VCaP (cell line): Measurements from ENCODE around the gene TFIP11.

Experiments used
- H3K27ac ChIP-seq: fragments of 450-650 bp; 2 replicates; pipeline ENCODE4 v1.5.1; 2017
- TF ChIP-seq, protein P1 (sequence below): fragments of 450-650 bp; conservative IDR thresholded peaks from 2 replicates; pipeline ENCODE4 v1.5.1; 2017; ENCODE audit warnings: mild to moderate bottlenecking, moderate library complexity

The TFIP11 gene

DNA sequence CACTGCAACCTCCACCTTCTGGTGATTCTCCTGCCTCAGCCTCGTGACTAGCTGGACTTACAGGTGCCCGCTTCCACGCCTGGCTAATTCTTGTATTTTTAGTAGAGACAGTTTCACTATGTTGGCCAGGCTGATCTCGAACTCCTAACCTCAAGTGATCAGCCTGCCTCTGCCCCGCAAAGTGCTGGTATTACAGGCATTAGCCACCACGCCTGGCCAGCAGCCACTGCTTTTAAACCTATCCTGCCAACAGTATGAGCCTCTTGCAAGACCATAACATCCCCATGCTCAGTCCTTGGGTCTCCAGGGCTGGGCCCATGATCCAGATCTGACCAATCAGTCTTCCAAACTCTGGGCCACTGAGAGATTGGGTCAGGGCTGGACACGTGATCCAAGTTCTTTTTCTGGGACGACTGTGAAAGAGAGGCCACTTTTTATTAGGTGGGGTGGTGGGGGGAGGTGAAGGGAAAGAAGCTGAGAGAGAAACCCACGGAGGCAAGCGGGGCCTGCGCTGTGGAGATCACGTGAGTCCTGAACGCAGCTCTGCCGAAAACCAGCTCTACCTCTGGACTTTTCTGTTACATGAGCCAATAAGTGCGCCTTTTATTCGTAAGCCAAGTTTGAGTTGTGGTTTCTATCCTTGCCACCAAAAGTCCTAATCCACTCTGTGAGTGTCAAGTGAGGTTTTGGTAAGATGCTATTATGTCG, 65.3 kb downstream of the TFIP11 start:
- H3K27ac ChIP-seq: no peak overlapping the region
- TF ChIP-seq, protein P1, sequence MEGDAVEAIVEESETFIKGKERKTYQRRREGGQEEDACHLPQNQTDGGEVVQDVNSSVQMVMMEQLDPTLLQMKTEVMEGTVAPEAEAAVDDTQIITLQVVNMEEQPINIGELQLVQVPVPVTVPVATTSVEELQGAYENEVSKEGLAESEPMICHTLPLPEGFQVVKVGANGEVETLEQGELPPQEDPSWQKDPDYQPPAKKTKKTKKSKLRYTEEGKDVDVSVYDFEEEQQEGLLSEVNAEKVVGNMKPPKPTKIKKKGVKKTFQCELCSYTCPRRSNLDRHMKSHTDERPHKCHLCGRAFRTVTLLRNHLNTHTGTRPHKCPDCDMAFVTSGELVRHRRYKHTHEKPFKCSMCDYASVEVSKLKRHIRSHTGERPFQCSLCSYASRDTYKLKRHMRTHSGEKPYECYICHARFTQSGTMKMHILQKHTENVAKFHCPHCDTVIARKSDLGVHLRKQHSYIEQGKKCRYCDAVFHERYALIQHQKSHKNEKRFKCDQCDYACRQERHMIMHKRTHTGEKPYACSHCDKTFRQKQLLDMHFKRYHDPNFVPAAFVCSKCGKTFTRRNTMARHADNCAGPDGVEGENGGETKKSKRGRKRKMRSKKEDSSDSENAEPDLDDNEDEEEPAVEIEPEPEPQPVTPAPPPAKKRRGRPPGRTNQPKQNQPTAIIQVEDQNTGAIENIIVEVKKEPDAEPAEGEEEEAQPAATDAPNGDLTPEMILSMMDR: no peak

- no peak overlapping the region for H3K27ac ChIP-seq
- TF ChIP-seq, protein P1: no peak
These were observed 66.5 kb downstream of the TFIP11 start for GRCh38 chr22:26445577-26446275.

- H3K27ac ChIP-seq: no peak overlapping the region
- TF ChIP-seq, protein P1: no peak
These were observed 67.5 kb downstream of the TFIP11 start for GRCh38 chr22:26444777-26445176.

GRCh38 chr22:26443901-26444690, 68.2 kb downstream of the TFIP11 start:
- TF ChIP-seq, protein P1: no peak
- no peak overlapping the region for H3K27ac ChIP-seq

DNA sequence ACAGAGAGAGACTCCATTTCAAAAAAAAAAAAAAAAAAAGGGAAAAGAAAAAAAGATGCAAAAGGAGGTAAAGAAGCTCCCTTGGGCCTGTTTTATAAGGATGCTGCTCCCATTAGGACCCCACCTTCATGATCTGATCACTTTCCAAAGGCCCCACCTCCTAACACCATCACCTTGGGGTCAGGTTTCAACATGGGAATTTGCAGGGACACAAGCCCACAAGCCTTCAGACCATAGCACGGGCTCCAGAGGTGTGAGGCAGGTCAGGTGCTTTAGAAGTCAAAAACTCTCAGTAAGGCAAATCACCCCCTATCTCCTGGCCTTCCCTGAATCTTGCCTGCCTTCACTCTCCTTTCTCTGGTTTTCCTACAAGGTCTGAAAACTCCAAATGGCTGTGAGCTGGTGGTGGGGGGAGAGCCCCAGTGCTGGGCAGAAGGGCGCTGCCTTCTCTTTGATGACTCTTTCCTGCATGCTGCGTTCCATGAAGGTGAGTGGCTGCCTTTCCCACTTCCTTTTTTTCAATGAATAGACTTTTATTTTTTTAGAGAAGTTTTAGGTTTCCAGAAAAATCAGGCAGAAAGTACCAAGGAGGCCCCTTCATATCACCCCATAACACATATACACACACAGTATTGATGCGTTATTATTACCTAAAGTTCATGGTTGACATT, 70.1 kb downstream of the TFIP11 start:
- no peak overlapping the region for H3K27ac ChIP-seq
- TF ChIP-seq, protein P1: no peak
